HG03575 (cell line): Measurements from ENCODE around the gene PLAGL2.

Experiments
- ATAC-seq: cut with Tn5 transposase; IDR thresholded peaks from one replicate; pipeline ENCODE4 v1.9.1; 2021; ENCODE audit not compliant: unreplicated experiment, insufficient number of reproducible peaks, low FRiP score; ENCODE audit errors: extremely low read depth

Gene PLAGL2

DNA sequence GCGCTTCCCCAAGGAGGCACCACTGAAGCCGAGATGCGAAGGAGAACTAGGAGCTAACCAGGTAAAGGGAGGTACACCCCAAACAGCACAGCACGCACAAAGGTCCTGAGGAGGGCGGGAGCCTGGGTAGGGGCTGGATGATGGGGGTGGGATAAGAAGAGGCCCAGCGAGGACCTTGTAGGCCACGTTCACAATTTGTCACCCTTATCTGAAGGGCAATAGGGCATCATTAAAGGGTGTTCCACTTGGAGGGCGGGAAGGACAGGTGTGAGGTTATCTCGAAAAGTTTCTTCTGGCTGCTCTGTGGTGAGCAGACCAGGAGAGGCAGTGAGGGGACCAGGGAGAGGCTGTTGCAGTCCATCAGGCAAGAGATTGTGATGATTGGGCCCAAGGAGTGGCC is 25.7 kb upstream of the PLAGL2 start:
- ATAC-seq = no peak

DNA sequence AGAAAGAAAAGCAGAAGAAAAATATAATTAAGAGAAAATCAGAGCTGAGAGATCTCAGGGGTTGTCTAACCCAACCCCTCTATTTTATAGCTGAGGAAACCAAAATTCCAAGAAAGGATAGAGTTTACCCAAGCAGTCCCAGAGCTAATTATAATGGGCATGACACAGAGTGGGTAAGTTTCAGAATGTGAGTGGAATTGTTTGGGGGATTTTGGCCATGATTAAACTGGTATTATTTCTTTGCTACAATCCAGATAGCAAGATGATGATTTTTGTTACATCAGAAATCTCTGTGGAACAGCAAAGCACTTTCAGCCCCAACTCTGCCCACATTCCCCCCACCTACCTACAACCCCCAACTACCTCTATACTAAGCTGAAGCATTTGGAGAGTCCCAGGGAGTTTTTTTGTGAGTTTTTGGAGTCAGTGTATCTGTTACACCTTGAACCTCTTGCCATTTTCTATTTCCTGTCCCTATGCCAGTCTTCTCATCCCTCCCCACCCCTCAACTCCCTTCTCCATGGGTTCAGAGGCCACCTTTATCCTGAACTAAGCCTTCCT is 24.9 kb upstream of the PLAGL2 start:
- no peak for ATAC-seq

DNA sequence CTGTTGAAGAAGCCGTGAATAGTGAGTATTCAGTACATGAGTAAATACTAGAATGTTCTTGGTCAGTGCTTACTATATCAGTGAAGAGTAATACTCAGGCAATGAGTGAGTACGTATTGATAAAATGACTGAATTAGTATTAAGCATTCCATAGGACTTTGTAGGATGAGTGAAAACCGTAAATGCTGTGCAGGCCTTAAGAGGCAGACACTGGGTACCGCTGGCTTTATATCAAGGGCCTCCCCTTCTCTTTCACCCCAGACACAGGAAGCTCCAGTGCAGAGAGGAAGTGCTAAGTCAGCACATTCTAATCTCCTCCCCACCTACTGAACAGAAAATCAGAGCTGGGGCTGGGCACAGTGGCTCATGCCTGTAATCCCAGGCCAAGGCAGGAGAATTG is 24.3 kb upstream of the PLAGL2 start:
- no peak for ATAC-seq

DNA sequence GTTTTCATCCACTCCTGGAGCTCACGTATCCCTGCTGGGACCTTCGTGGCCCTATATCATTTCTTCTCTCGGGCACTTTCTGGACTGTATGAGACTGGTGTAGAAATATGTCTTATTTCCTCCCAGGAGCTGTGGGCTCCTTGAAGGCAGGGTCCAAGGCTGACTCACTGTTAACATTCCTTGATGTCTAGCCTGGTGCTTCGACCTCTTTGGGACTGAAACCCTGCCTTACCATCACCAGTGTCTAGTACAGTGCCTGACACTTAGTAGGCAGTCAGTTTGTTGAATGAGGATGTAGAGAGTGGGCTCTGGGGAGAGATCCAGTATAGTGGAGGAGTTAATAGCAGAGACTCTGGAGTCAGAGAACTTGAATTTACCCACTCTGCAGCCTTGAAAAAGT is 23.7 kb upstream of the PLAGL2 start:
- ATAC-seq = no peak

DNA sequence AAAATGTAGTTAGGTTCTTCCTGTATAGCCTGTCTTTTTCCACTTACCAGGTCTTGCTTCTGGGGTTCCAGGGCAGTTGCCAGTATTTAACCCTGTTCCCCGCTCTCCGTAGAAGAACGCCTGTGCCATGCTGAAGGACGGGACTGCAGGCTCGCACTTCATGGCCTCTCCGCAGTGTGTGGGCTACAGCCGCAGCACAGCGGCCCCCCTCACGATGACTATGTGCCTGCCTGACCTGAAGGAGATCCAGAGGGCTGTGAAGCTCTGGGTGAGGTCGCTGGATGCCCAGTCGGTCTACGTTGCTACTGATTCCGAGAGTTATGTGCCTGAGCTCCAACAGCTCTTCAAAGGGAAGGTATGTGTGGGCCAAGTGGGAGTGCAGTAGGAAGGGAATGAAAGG is 23.2 kb upstream of the PLAGL2 start:
- ATAC-seq = no peak

DNA sequence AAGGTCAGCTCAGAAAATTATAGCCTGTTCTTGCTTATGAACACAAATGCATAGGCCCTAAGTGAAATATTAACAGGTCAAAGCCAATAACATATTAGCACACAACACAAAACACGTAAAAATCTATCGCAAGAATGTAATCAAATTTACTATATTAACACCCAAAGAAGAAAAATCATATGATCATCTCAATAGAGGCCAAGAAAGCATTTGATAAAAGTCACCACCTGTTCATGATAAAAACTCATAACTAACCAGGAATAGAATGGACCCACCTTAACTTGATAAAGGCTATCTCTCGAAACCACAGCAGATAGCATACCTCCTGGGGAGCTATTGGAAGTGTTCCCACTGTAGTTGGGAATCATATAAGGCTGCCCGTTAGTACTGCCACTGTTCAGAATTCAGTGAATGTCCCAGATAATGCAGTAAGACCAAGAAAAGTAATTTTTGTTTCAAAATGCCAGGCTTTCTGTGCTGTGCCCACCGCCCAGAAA is 21.8 kb upstream of the PLAGL2 start:
- no peak for ATAC-seq

DNA sequence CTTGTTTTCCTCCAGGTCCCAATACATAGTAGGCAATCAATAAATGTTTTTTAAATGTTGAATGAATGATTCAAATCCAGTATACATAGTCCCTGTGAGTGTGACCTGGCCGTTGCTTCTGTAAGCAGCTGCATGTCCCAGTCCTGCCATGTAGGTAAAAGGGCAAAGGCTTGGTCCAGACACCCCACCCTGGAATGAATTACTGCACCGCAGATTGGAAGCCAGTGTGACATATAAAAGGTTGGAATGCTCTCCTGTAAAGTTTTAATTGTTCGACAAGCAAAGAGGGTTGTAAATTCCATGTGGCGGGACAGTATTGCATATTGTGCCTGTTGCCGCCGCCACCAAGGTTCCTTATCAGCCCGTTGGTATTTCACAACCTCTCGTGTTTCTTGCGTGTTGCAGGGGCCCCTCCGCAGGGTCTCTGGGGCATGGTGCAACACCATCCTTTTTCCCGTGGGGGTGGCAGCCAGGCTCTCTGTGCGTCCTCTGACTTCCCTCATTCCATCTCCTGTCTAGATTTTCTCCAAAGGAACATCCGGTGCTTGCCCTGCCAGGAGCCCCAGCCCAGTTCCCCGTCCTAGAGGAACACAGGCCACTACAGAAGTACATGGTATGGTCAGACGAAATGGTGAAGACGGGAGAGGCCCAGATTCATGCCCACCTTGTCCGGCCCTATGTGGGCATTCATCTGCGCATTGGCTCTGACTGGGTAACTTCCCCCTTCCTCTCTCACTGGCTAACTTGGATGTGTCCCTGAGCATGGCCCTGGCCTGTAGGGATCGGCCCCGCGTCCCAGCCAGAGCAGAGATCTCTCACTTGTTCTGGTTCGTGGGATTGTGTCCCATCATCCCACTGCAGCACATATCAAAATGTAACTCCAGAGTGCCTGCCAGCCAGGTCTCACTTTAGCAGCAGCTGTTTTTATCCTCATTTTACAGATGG is 20.5 kb upstream of the PLAGL2 start:
- no peak for ATAC-seq

DNA sequence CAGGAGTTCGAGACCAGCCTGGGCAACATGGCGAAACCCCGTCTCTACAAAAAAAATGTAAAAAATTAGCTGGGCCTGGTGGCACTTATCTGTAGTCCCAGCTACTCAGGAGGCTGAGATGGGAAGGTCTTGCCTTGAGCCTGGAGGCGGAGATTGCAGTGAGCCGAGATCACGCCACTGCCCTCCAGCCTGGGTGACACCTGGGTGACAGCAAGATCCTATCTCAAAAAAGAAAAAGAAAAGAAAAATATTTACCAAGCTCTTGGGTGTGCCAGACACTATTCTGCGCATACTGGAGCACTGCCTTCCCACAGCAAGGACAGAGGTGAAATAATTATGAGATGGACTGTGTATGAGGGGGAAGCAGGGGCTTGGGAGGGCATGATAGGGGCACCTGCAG is 19.8 kb upstream of the PLAGL2 start:
- ATAC-seq = no peak

DNA sequence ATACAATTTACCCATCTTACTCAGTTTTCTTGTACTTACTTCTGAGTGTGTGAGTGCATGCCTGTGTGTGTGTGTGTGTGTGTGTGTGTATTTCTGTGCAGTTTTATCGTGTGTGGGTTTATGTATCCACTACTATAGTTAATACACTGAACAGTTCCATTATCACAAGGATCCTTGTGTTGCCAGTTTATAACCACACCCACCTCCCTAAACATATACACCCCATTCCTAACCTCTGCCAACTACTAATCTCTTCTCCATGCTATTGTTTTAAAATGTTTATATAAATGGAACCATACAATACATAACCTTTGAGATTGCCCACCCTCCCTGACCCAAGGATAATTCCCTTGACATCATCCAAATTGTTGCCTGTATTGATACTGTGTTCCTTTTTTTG is 18.8 kb upstream of the PLAGL2 start:
- ATAC-seq = no peak

DNA sequence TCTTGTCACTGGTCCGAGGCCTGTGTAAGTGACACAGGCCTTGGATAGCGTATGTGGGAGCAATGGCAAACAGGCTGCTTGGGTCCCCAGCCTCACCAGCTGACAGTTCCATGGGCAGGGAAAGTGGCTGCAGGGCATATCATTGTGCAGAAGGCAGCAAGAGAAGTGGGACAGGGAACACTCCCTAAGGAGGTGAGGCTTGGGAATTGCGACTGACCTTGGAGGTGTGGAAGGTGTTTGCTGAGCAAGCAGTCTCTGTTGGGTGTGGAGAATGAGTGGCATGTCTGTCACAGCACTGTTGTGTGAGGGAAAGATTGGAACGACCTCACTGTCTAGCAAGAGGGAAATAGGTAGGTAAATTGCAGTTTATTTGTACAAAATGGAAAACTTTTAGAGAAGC is 16.9 kb upstream of the PLAGL2 start:
- no peak for ATAC-seq

DNA sequence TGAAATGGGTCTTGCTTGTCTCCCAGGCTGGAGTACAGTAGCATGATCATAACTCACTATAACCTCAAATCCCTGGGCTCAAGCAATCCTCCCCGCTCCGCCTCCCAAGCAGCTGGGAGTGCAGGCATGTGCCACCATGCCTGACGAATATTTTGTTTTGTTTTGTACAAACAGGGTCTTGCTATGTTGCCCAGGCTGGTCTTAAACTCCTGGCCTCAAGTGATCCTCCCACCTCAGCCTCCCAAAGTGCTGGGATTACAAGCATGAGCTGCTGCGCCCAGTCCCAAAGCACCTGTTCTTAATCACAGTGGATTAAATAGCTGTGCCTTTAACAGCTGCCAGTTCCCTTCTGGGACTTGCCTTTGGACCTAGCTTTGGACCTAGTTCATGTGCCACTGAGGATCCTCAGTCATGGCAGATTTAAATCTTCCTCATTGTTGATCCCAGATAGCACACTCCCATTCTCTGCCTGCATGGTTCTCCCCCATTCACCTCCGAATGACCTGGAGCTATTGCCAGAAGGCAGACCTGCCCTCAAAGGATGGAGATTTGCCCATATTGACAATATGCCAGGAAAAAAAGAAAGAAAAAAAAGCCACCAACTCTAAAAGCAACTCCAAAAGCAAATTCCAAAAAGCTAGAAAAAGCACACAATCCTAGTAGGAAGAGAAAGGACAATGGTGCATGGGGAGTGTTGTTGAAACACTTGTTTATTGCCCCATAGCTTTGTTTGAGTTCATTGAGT is 10.8 kb upstream of the PLAGL2 start:
- ATAC-seq = no peak

DNA sequence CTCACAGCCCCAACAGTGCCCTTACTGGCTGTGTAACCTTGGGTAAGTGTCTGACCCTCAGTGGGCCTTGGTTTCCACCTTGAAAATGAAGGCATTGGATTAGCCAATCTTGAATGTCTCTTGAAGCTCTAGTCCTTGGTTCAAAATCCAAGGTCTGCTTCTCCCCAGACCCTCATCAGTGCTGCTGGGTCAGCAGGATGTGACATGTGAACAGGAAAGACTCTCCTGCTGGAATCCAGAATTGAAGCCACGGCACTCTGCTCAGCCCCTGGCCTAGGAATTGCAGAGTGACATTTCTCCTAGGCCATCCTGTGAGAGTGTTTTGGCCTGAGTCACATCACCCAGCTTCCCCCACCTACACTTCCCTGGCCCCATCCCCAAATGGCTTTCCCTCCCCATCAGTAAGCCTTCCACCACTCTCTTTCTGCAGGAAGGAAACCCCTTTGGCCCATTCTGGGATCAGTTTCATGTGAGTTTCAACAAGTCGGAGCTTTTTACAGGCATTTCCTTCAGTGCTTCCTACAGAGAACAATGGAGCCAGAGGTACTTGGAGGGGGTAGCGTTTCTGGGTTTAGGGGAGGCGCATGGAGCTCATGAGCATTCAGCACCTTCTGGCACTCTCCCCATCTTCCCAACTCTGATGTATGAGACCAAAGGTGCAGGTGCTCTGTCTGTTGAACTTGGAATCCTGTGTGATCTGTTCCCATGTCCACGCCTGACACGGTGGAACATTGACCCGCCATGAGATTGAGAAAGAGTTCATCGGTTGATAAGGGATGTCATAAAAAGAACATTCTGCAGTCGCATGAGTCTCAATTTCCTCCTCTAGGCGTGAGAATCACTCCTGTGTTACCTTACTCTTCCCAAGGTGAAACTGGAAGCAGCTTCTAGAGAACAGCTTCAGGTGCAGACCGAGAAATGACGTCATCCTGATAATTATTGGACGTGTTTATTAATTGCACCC is 8.9 kb upstream of the PLAGL2 start:
- no peak for ATAC-seq

DNA sequence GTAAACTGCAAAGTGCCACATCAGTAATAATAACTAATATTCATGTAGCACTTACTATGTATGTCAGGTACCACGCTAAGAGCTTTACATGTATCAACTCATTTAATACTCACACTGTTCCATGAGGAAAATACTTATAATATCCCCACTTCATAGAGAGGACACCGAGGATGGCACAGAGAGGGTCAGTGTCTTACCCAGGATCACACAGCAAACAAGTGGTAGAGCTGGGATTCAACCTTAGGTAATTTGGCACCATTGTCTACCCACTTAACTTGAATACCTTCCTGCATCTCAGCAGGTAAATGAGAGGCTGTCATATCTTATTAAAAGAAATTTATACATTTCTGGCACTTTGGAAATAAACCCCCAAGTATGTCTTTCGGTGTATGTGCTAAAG is 8.2 kb upstream of the PLAGL2 start:
- no peak for ATAC-seq

DNA sequence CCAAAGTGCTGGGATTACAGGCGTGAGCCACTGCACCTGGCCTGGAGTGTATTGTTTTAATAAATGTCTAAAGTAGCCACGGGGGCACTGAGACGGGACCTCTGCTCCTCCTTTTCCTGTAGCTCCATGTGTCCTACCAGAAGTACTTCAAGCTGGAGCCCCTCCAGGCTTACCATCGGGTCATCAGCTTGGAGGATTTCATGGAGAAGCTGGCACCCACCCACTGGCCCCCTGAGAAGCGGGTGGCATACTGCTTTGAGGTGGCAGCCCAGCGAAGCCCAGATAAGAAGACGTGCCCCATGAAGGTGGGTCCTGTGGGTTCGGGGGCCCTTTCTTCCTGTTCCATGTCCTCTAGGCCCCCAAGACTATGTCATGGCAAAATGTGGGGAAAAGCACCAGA is 7.6 kb upstream of the PLAGL2 start:
- no peak for ATAC-seq

DNA sequence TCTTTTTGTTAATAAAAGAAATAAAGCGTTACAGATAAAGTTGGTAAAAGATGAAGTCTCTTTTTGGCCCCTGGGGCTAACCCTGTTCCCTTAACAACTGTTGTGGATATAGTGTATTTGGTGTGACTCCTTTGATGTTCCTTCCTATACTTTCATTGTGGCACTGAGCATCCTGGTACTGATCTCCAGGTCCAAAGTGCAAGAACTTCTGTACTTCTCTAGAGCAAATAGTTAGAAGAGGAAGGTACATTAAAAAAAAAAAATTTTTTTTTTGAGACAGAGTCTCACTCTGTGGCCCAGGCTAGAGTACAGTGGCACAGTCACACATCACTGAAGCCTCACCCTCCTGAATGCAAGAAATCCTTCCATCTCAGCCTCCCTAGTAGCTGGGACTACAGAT is 6.3 kb upstream of the PLAGL2 start:
- no peak for ATAC-seq

DNA sequence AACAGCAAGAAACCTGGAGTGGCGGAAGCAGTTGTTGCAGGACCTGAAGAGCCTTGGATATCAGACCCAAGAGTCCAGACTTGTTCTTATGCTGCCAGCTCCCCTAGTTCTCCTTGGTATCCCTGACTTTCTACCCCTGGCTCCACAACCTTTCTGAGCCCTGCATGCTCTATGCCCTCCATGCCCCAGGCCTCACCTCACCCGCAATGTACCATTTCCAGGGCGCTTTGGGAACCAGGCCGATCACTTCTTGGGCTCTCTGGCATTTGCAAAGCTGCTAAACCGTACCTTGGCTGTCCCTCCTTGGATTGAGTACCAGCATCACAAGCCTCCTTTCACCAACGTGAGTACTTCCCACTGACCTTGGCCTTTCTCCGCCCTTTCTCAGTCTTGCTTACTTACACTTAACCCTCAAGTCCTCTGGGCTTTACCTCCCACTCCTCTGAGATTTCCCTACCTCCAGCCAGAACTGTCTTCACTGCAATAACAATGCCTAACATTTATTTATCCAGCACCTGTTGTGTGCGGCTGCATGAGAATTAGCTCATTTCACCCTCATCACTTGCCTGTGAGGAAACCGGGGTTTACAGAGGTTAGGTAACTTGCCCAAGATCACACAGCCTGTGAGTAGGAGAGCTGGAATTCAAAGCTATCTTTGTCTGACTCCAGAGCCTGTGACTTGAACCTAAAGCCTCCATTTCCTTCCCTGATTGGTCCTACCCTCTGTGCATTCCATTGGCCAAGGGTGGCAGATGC is 2.5 kb upstream of the PLAGL2 start:
- no peak for ATAC-seq

DNA sequence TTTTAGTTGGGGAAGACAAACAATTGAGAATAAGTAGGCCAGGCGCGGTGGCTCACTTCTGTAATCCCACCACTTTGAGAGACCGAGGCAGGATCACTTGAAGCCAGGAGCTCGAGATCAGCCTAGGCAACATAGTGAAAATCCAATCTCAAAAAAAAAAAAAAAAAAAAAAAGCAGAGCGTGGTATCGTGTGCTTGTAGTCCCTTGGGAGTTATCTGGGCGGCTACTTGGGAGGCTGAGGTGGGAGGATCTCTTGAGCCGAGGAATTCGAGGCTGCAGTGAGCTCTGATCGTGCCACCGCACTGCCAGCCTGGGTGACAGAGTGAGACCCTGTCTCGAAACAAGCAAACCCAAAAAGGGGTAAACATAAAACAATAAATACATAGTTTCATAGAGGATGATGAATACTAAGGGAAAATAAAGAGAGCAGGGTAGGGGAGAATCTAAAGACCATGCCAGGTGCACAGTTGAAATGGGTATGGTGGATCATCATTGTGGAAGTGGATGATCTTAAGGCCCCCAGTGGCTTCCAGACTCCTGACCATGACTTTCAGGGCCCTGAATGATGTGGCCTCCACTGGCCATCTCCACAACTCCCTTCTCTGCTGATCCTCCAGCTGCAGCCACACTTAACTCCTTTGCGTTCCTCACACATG is 1.1 kb upstream of the PLAGL2 start:
- ATAC-seq = no peak
